Upper lobe of left lung (tissue), 4 donors: ENCODE results near the gene PRRG1.

ENCODE experiments used
- CTCF ChIP-seq, 6 experiments: fragments of 450-650 bp in 4 of 6; fragments of 200-600 bp in 2 of 6; sonication (generic) in 2 of 6; IDR thresholded peaks; one replicate each; pipeline ENCODE4 v1.5.1; 2016 to 2019; ENCODE audit warnings: antibody characterized with exemption in 6 of 6
- EP300 ChIP-seq, 4 donors: sonication (generic); formaldehyde crosslinking; IDR thresholded peaks; one replicate each; pipeline ENCODE4 v1.5.1; 2017; ENCODE audit warnings: antibody characterized with exemption in 4 of 4, control low read depth in 2 of 4
- POLR2A ChIP-seq, 4 donors: fragments of 450-650 bp; IDR thresholded peaks; one replicate each; pipeline ENCODE4 v1.5.1; 2016 to 2017; ENCODE audit warnings: antibody characterized with exemption in 4 of 4, mild to moderate bottlenecking in 2 of 4
- POLR2AphosphoS5 ChIP-seq, 2 donors: sonication (generic); formaldehyde crosslinking; IDR thresholded peaks; one replicate each; pipeline ENCODE4 v1.5.1; 2017; ENCODE audit warnings: antibody characterized with exemption in 2 of 2

DNA sequence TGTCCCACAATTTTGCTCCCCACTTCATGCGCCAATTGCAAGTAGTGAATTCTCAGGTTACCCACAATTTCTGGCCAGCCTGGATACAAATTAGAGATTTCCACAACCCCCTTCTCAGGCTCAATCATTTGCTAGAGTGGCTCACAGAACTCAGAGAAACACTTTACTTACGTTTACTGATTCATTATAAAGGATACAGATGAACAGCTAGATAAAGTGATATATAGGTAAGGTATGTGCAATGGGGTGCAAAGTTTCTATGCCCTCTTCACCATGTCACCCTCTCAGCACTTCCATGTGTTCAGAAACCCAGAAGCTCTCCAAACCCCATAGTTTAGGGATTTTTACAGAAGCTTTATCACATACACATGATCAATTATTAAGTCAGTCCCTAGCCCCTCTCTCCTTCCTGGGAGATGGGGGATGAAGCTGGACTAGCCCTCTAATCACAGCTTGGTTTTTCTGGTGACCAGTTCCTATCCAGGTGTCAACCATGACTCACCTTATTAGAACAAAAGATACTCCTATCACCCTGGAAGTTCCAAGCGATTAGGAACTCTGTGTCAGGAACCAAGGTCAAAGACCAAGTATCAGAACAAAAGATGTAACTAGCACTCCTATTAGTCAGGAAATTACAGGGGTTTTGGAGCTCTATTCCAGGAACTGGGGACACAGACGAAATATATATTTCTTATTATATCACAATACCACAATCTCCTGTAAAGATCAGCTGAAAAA lies 33.5 kb upstream of the PRRG1 start:
- TF ChIP-seq CTCF (IDR thresholded peaks at IDR 0.05) (no peak), EP300 (IDR thresholded peaks at IDR 0.05) (no peak), POLR2AphosphoS5 (IDR thresholded peaks at IDR 0.05) (no peak), POLR2A (IDR thresholded peaks at IDR 0.05) (no peak)
